ENCODE data around the gene UBE2L3.

DNA sequence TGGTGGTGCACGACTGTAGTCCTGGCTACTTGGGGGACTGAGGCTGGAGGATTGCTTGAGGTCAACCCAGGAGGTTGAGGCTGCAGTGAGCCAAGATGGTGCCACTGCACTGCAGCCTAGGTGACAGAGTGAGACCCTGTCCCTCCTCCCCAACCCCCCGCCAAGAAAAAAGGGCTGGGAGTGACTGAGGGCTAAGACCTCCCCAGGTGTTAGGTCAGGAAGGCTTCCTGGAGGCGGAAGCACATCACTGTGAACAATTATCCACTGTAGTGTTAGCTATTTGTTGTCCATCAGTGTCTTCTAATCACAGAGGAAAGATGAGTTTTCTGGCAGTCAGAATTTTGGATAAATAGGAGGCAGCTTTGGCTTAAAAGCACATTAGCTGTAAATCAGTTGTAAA, 53.5 kb downstream of the UBE2L3 start:
- TF ChIP-seq, protein P1, sequence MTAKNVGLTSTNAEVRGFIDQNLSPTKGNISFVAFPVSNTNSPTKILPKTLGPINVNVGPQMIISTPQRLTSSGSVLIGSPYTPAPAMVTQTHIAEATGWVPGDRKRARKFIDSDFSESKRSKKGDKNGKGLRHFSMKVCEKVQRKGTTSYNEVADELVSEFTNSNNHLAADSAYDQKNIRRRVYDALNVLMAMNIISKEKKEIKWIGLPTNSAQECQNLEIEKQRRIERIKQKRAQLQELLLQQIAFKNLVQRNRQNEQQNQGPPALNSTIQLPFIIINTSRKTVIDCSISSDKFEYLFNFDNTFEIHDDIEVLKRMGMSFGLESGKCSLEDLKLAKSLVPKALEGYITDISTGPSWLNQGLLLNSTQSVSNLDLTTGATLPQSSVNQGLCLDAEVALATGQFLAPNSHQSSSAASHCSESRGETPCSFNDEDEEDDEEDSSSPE (CRISPR knock-in tag; IDR thresholded peaks at IDR 0.05): no peak
- TF ChIP-seq, protein P2, sequence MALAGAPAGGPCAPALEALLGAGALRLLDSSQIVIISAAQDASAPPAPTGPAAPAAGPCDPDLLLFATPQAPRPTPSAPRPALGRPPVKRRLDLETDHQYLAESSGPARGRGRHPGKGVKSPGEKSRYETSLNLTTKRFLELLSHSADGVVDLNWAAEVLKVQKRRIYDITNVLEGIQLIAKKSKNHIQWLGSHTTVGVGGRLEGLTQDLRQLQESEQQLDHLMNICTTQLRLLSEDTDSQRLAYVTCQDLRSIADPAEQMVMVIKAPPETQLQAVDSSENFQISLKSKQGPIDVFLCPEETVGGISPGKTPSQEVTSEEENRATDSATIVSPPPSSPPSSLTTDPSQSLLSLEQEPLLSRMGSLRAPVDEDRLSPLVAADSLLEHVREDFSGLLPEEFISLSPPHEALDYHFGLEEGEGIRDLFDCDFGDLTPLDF (CRISPR knock-in tag; IDR thresholded peaks at IDR 0.05): no peak
- TF ChIP-seq ZNF12 (CRISPR knock-in tag; IDR thresholded peaks at IDR 0.05) (no peak), ZSCAN29 (CRISPR knock-in tag; conservative IDR thresholded peaks at IDR 0.05) (no peak), BRD4 (CRISPR knock-in tag; IDR thresholded peaks at IDR 0.05) (no peak), TAF1 (CRISPR knock-in tag; IDR thresholded peaks at IDR 0.05) (no peak), FOSL1 (CRISPR knock-in tag; IDR thresholded peaks at IDR 0.05; ENCODE audit: borderline replicate concordance) (no peak), MAFG (CRISPR knock-in tag; IDR thresholded peaks at IDR 0.05) (no peak)
- TF ChIP-seq, protein P3, sequence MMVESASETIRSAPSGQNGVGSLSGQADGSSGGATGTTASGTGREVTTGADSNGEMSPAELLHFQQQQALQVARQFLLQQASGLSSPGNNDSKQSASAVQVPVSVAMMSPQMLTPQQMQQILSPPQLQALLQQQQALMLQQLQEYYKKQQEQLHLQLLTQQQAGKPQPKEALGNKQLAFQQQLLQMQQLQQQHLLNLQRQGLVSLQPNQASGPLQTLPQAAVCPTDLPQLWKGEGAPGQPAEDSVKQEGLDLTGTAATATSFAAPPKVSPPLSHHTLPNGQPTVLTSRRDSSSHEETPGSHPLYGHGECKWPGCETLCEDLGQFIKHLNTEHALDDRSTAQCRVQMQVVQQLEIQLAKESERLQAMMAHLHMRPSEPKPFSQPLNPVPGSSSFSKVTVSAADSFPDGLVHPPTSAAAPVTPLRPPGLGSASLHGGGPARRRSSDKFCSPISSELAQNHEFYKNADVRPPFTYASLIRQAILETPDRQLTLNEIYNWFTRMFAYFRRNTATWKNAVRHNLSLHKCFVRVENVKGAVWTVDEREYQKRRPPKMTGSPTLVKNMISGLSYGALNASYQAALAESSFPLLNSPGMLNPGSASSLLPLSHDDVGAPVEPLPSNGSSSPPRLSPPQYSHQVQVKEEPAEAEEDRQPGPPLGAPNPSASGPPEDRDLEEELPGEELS (CRISPR knock-in tag; IDR thresholded peaks at IDR 0.05): no peak
- TF ChIP-seq, protein P4, sequence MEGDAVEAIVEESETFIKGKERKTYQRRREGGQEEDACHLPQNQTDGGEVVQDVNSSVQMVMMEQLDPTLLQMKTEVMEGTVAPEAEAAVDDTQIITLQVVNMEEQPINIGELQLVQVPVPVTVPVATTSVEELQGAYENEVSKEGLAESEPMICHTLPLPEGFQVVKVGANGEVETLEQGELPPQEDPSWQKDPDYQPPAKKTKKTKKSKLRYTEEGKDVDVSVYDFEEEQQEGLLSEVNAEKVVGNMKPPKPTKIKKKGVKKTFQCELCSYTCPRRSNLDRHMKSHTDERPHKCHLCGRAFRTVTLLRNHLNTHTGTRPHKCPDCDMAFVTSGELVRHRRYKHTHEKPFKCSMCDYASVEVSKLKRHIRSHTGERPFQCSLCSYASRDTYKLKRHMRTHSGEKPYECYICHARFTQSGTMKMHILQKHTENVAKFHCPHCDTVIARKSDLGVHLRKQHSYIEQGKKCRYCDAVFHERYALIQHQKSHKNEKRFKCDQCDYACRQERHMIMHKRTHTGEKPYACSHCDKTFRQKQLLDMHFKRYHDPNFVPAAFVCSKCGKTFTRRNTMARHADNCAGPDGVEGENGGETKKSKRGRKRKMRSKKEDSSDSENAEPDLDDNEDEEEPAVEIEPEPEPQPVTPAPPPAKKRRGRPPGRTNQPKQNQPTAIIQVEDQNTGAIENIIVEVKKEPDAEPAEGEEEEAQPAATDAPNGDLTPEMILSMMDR (CRISPR knock-in tag; IDR thresholded peaks at IDR 0.05): no peak
- TF ChIP-seq, protein P5, sequence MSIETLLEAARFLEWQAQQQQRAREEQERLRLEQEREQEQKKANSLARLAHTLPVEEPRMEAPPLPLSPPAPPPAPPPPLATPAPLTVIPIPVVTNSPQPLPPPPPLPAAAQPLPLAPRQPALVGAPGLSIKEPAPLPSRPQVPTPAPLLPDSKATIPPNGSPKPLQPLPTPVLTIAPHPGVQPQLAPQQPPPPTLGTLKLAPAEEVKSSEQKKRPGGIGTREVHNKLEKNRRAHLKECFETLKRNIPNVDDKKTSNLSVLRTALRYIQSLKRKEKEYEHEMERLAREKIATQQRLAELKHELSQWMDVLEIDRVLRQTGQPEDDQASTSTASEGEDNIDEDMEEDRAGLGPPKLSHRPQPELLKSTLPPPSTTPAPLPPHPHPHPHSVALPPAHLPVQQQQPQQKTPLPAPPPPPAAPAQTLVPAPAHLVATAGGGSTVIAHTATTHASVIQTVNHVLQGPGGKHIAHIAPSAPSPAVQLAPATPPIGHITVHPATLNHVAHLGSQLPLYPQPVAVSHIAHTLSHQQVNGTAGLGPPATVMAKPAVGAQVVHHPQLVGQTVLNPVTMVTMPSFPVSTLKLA (IDR thresholded peaks at IDR 0.05): no peak
